Nephron progenitor cell (in vitro differentiated cells): Measurements from ENCODE around the gene SELENOO.
A peak's percentile ranks its signal among the peaks of the same experiment; 100 is the strongest.

Experiments
- DNase-seq: peaks from one replicate; pipeline ENCODE4 v3.0.0; 2021
- H3K27ac Mint-ChIP-seq: 2 replicates; pipeline ENCODE4 v1.8.0; 2021; ENCODE audit warnings: mild to moderate bottlenecking, moderate library complexity, mixed read lengths
- H3K27me3 Mint-ChIP-seq: 2 replicates; pipeline ENCODE4 v1.8.0; 2021; ENCODE audit warnings: mild to moderate bottlenecking, low read depth, mixed read lengths; ENCODE audit not compliant: poor library complexity
- H3K36me3 Mint-ChIP-seq: 2 replicates; pipeline ENCODE4 v1.8.0; 2021; ENCODE audit warnings: low read depth, mixed read lengths
- H3K4me1 Mint-ChIP-seq: 2 replicates; pipeline ENCODE4 v1.8.0; 2021; ENCODE audit warnings: mixed read lengths
- H3K4me3 Mint-ChIP-seq: 2 replicates; pipeline ENCODE4 v1.8.0; 2021; ENCODE audit warnings: mild to moderate bottlenecking, moderate library complexity, mixed read lengths
- H3K9me3 Mint-ChIP-seq: 2 replicates; pipeline ENCODE4 v1.8.0; 2021; ENCODE audit warnings: mild to moderate bottlenecking, moderate library complexity, mixed read lengths
- CTCF ChIP-seq: fragments of 200-600 bp; sonication (generic); IDR thresholded peaks from 2 replicates; pipeline ENCODE4 v1.5.0; 2021; ENCODE audit warnings: antibody characterized with exemption

The SELENOO gene

GRCh38 chr22:50169181-50169759, 31.5 kb upstream of the SELENOO start:
- DNase-seq = peak; percentile 33
- H3K4me1 Mint-ChIP-seq = peaks cover 5% of the 10 kb centered on the region
- H3K36me3 Mint-ChIP-seq = no peaks in the 10 kb centered on the region
- H3K9me3 Mint-ChIP-seq = peaks cover 7% of the 10 kb centered on the region
- no peak for TF ChIP-seq CTCF
- H3K27me3 Mint-ChIP-seq = peaks cover 70% of the 10 kb centered on the region
- H3K4me3 Mint-ChIP-seq = peak overlapping the region; percentile 72
- H3K27ac Mint-ChIP-seq = no peak overlapping the region

GRCh38 chr22:50169774-50170341, 31.0 kb upstream of the SELENOO start:
- Mint-ChIP-seq H3K9me3 (peaks cover 7% of the 10 kb centered on the region), H3K27me3 (peaks cover 69% of the 10 kb centered on the region), H3K36me3 (no peaks in the 10 kb centered on the region), H3K27ac (no peak overlapping the region), H3K4me3 (peak overlapping the region; percentile 71), H3K4me1 (peaks cover 5% of the 10 kb centered on the region)
- DNase-seq = no peak
- TF ChIP-seq CTCF = no peak

- H3K4me1 Mint-ChIP-seq = peaks cover 8% of the 10 kb centered on the region
- peak within 1 kb of the TSS; percentile 86 for H3K4me3 Mint-ChIP-seq
- H3K27me3 Mint-ChIP-seq = peaks cover 62% of the 10 kb centered on the region
- peaks cover 4% of the 10 kb centered on the region for H3K9me3 Mint-ChIP-seq
- H3K36me3 Mint-ChIP-seq = no peaks in the 10 kb centered on the region
- no peak for TF ChIP-seq CTCF
- DNase-seq = peak; percentile 64
- no peak within 1 kb of the TSS for H3K27ac Mint-ChIP-seq
Measured at GRCh38 chr22:50170453-50171318, 30.1 kb upstream of the SELENOO start, which contains the start of gene PANX2. PANX2 (plus strand) TSS chr22:50170731; CDS start chr22:50170731, 0 bp downstream.

- DNase-seq = no peak
- Mint-ChIP-seq H3K4me1 (peaks cover 14% of the 10 kb centered on the region), H3K27ac (no peak overlapping the region), H3K36me3 (no peaks in the 10 kb centered on the region), H3K9me3 (peaks cover 4% of the 10 kb centered on the region), H3K27me3 (peaks cover 62% of the 10 kb centered on the region), H3K4me3 (peak overlapping the region; percentile 86)
- TF ChIP-seq CTCF = no peak
Measured at GRCh38 chr22:50171319-50171964, 29.4 kb upstream of the SELENOO start.

GRCh38 chr22:50171965-50172421, 28.8 kb upstream of the SELENOO start:
- Mint-ChIP-seq H3K36me3 (no peaks in the 10 kb centered on the region), H3K4me3 (no peak overlapping the region), H3K27ac (no peak overlapping the region), H3K27me3 (peaks cover 59% of the 10 kb centered on the region), H3K9me3 (peaks cover 4% of the 10 kb centered on the region), H3K4me1 (peaks cover 14% of the 10 kb centered on the region)
- no peak for TF ChIP-seq CTCF
- DNase-seq = no peak
